Osteoblast (primary cell): ENCODE results near the gene TRPV6. TPM values are rescaled to one million over a fixed set of nuclear protein-coding genes. Genes with fewer than 3 reads are reported as not detected.

Source experiments
- DNase-seq: peaks from one replicate; pipeline ENCODE4 v3.0.0; 2011; ENCODE audit warnings: low spot score, mixed read lengths; ENCODE audit not compliant: insufficient read length; ENCODE audit errors: missing footprints
- H2AFZ ChIP-seq: 2 replicates; pipeline ENCODE4 v1.6.0; 2011; ENCODE audit warnings: mild to moderate bottlenecking, low read length
- H3K27ac ChIP-seq: 2 replicates; pipeline ENCODE4 v1.5.1; 2011; ENCODE audit warnings: mild to moderate bottlenecking, low read depth, low read length, moderate library complexity
- H3K27me3 ChIP-seq: 2 replicates; pipeline ENCODE4 v1.6.0; 2012; ENCODE audit warnings: mild to moderate bottlenecking, control low read depth, inconsistent platforms, low read length, moderate library complexity; ENCODE audit not compliant: insufficient read depth
- H3K36me3 ChIP-seq: 2 replicates; pipeline ENCODE4 v1.5.1; 2011; ENCODE audit warnings: mild to moderate bottlenecking, low read length, control low read depth, moderate library complexity; ENCODE audit not compliant: insufficient read depth
- H3K4me1 ChIP-seq: 2 replicates; pipeline ENCODE4 v1.5.1; 2011; ENCODE audit warnings: mild to moderate bottlenecking, low read length, control low read depth, moderate library complexity; ENCODE audit not compliant: insufficient read depth
- H3K4me2 ChIP-seq: 2 replicates; pipeline ENCODE4 v1.6.0; 2011; ENCODE audit warnings: mild to moderate bottlenecking, low read length; ENCODE audit not compliant: insufficient read depth
- H3K4me3 ChIP-seq: fragments of 200-600 bp; sonication (generic); 3 replicates; pipeline ENCODE4 v1.5.1; 2012; ENCODE audit warnings: mild to moderate bottlenecking, low read length, inconsistent platforms; ENCODE audit not compliant: insufficient read depth
- H3K79me2 ChIP-seq: 2 replicates; pipeline ENCODE4 v1.6.0; 2012; ENCODE audit warnings: mild to moderate bottlenecking, low read length, control low read depth, inconsistent platforms; ENCODE audit not compliant: insufficient read depth
- H3K9me3 ChIP-seq: 2 replicates; pipeline ENCODE4 v1.5.1; 2011; ENCODE audit warnings: low read depth, low read length, control low read depth
- H4K20me1 ChIP-seq: 2 replicates; pipeline ENCODE4 v1.6.0; 2012; ENCODE audit warnings: mild to moderate bottlenecking, low read length, control low read depth; ENCODE audit not compliant: insufficient read depth
- CTCF ChIP-seq: IDR thresholded peaks from 2 replicates; pipeline ENCODE4 v1.5.1; 2011; ENCODE audit warnings: mild to moderate bottlenecking, low read depth, low read length, moderate library complexity; ENCODE audit errors: extremely low read depth
- total RNA-seq: library from RNA; depleted of rRNA; stranded (reverse); fragments of >200 nt; gene quantifications from 2 replicates; pipeline ENCODE4 v1.2.3, GENCODE V29; 2012

The TRPV6 gene
- total RNA-seq, 1 donor: not detected

- Histone ChIP-seq H3K36me3 (no peaks in the 10 kb centered on the region), H3K4me2 (no peak overlapping the region), H3K4me1 (no peaks in the 10 kb centered on the region), H3K9me3 (no peaks in the 10 kb centered on the region), H4K20me1 (no peaks in the 10 kb centered on the region), H3K27me3 (no peaks in the 10 kb centered on the region), H3K79me2 (no peaks in the 10 kb centered on the region), H2AFZ (no peak overlapping the region), H3K4me3 (no peak overlapping the region), H3K27ac (no peak overlapping the region)
- TF ChIP-seq CTCF: no peak
- DNase-seq: no peak
Measured at GRCh38 chr7:142889816-142890215, 4.3 kb upstream of the TRPV6 start.

GRCh38 chr7:142887282-142888015, 1.9 kb upstream of the TRPV6 start:
- Histone ChIP-seq H3K79me2 (no peaks in the 10 kb centered on the region), H3K27me3 (peaks cover 3% of the 10 kb centered on the region), H3K36me3 (no peaks in the 10 kb centered on the region), H2AFZ (no peak overlapping the region), H3K4me3 (no peak overlapping the region), H3K9me3 (no peaks in the 10 kb centered on the region), H3K4me2 (no peak overlapping the region), H3K4me1 (no peaks in the 10 kb centered on the region), H3K27ac (no peak overlapping the region), H4K20me1 (no peaks in the 10 kb centered on the region)
- DNase-seq: no peak
- TF ChIP-seq CTCF: no peak

GRCh38 chr7:142886866-142887265, 1.3 kb upstream of the TRPV6 start:
- no peak for TF ChIP-seq CTCF

GRCh38 chr7:142884286-142884640, 1.3 kb downstream of the TRPV6 start:
- no peak overlapping the region for H3K4me3 ChIP-seq
- no peaks in the 10 kb centered on the region for H3K79me2 ChIP-seq
- H3K4me2 ChIP-seq: no peak overlapping the region
- no peak overlapping the region for H2AFZ ChIP-seq
- no peaks in the 10 kb centered on the region for H3K4me1 ChIP-seq
- no peaks in the 10 kb centered on the region for H4K20me1 ChIP-seq
- no peaks in the 10 kb centered on the region for H3K9me3 ChIP-seq
- H3K27me3 ChIP-seq: peaks cover 11% of the 10 kb centered on the region
- no peak for TF ChIP-seq CTCF
- no peaks in the 10 kb centered on the region for H3K36me3 ChIP-seq
- DNase-seq: no peak
- H3K27ac ChIP-seq: no peak overlapping the region

More at GRCh38 chr7:142886866-142887265, 1.3 kb upstream of the TRPV6 start:
- Histone ChIP-seq H2AFZ (no peak overlapping the region), H3K27me3 (peaks cover 3% of the 10 kb centered on the region), H3K4me3 (no peak overlapping the region), H3K36me3 (no peaks in the 10 kb centered on the region), H3K27ac (no peak overlapping the region), H3K4me2 (no peak overlapping the region), H4K20me1 (no peaks in the 10 kb centered on the region), H3K9me3 (no peaks in the 10 kb centered on the region), H3K79me2 (no peaks in the 10 kb centered on the region), H3K4me1 (no peaks in the 10 kb centered on the region)
- DNase-seq: no peak
